Lung microvascular endothelial cell (primary cell): Measurements from ENCODE around the gene ADAMTSL2. TPM values are rescaled to one million over a fixed set of nuclear protein-coding genes. Genes with fewer than 3 reads are reported as not detected.
A peak's percentile ranks its signal among the peaks of the same experiment; 100 is the strongest.
"Not testable (repeated sequence)": the region's sequence is repeated elsewhere in the genome, so short reads cannot be mapped to it uniquely, and the experiment has no call there.

Experiments used
- DNase-seq, 2 donors: peaks; one replicate each; pipeline versions ENCODE4 v3.0.0 to v3.0.0-alpha.2; 2010; ENCODE audit warnings: low read depth in 2 of 2
- total RNA-seq: library from RNA; depleted of rRNA; stranded (reverse); fragments of >200 nt; gene quantifications from 2 replicates; pipeline ENCODE4 v1.2.1, GENCODE V29; 2014

The ADAMTSL2 gene
- total RNA-seq, 1 donor from 2014 or later = under 0.01 TPM

GRCh38 chr9:133554729-133555128, 20.2 kb downstream of the ADAMTSL2 start:
- DNase-seq = no peak

- DNase-seq = no peak
Measured at GRCh38 chr9:133556354-133556753, 21.9 kb downstream of the ADAMTSL2 start.

- no peak for DNase-seq
Measured at GRCh38 chr9:133557581-133557980, 23.1 kb downstream of the ADAMTSL2 start.

- peak in 1 of 2 donors; percentile 39 for DNase-seq
Measured at GRCh38 chr9:133558191-133559126, 24.0 kb downstream of the ADAMTSL2 start.

- peak in 1 of 2 donors; percentile 90 for DNase-seq
Measured at GRCh38 chr9:133560311-133560710, 25.8 kb downstream of the ADAMTSL2 start.

GRCh38 chr9:133560944-133561343, 26.4 kb downstream of the ADAMTSL2 start:
- no peak for DNase-seq

- no peak for DNase-seq
Measured at GRCh38 chr9:133561976-133562554, 27.6 kb downstream of the ADAMTSL2 start.

- DNase-seq = no peak
Measured at GRCh38 chr9:133562611-133563290, 28.2 kb downstream of the ADAMTSL2 start.

- DNase-seq = no peak
Measured at GRCh38 chr9:133563291-133563796, 28.8 kb downstream of the ADAMTSL2 start.

GRCh38 chr9:133563814-133564213, 29.3 kb downstream of the ADAMTSL2 start:
- not testable (repeated sequence) for DNase-seq

GRCh38 chr9:133564451-133565116, 30.1 kb downstream of the ADAMTSL2 start:
- DNase-seq = no peak

- DNase-seq = no peak
Measured at GRCh38 chr9:133566382-133566781, 31.9 kb downstream of the ADAMTSL2 start.

- no peak for DNase-seq
Measured at GRCh38 chr9:133566817-133567216, 32.3 kb downstream of the ADAMTSL2 start.

- DNase-seq = no peak
Measured at GRCh38 chr9:133568186-133568585, 33.7 kb downstream of the ADAMTSL2 start.

GRCh38 chr9:133569121-133569785, 34.7 kb downstream of the ADAMTSL2 start:
- DNase-seq = no peak

GRCh38 chr9:133569891-133570690, 35.6 kb downstream of the ADAMTSL2 start:
- DNase-seq = no peak

- DNase-seq = no peak
Measured at GRCh38 chr9:133570691-133571080, 36.2 kb downstream of the ADAMTSL2 start.

- no peak for DNase-seq
Measured at GRCh38 chr9:133571391-133571890, 36.9 kb downstream of the ADAMTSL2 start.

GRCh38 chr9:133571896-133572595, 37.5 kb downstream of the ADAMTSL2 start:
- no peak for DNase-seq
